T-helper 2 cell treated with Interferon-gamma antibody and Interleukin-4, amounts not matched to agents 100 ng/mL and 5 ng/mL, for 36 hours (primary cell): Measurements from ENCODE around the gene RND3. TPM values are rescaled to one million over a fixed set of nuclear protein-coding genes. Genes with fewer than 3 reads are reported as not detected.

Experiments used
- intact Hi-C: fragments of 100-400 bp; cut with micrococcal nuclease; formaldehyde crosslinking; loops from one replicate; pipeline ENCODE4 v1.15.1; 2023
- total RNA-seq: library from RNA; stranded (reverse); gene quantifications from 2 replicates; pipeline ENCODE4 v1.2.3, GENCODE V29; 2022

The RND3 gene
- total RNA-seq, 1 donor from 2014 or later: not detected

DNA sequence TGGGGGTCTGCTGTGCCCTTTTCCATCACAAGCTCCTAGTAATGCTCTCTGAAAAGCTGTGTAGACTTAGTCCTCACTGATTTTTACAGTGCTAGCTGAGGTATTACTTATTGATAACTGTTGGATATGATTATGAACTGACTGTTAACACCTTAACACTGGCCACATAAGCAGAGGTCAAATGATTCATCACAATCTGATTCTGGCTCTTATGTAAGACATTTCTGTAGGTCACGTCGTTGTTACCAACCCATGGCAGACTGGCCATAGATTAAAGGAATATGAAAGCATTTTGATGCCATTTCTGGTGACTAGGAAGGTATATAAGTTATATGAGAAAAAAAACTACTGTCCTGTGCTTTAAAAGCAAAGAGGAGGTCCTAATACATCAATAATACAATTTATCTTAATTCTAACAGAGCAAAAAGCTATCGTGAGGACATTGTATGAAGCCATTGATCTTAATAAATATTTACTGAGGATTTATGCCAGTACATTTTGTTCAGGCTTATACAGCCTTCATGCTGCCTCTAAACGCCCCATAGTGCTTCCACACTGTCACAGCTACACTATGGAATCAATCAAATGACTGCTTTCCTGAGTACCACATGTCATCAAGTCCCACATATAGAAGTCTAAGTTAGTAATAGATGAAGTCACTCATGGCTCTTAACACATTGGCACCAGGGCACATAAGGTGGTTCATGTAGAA lies 6.9 kb upstream of the RND3 start:
- intact Hi-C loops: no loop called here

DNA sequence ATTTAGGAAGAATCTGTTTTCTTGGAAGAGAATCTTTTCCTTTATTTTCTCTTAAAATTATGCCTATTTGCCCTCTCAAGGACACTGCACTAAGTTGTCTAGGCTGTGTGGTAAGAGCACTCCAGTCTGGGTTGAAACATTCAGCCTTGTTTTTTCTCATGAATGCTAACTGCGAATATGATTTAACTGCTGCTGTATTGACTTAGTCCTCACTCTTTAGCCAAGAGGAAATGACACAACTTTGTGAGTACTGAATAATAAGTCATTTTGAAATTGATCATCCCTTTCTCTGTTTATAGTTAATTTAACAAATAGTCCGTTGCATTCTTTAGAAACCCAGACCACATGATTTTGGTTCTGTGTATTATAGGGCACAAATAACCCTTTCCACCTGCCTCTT lies 4.5 kb upstream of the RND3 start:
- intact Hi-C loops: no loop called here

GRCh38 chr2:150491430-150491829 lies 4.0 kb upstream of the RND3 start:
- intact Hi-C loops: no loop called here

DNA sequence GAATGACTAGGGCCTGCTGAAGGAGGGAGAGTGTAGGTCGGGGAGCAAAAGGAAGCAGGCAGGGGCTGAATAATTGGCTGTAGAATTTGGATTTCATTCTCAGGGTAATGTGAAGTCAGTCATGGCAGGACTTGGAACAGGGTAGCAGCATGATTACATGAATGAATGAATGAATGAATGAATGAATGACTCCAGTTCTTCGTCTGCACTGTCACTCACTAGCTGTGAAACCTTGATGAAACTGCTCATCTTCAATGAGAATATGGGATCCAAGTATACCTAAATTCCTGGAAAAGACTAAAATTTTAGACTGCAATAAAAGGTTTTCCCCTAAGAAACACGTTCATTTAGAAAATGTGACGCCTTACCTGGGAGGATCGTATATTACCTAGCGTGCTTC lies 3.0 kb upstream of the RND3 start:
- intact Hi-C loops: no loop called here

- intact Hi-C loops: loop anchor here (1.0 to 10.0 kb wide), 2 partner anchors 748 to 890 kb away; no protein-coding TSS in a partner anchor
These were observed 655 bp downstream of the RND3 start for GRCh38 chr2:150486539-150487484.

DNA sequence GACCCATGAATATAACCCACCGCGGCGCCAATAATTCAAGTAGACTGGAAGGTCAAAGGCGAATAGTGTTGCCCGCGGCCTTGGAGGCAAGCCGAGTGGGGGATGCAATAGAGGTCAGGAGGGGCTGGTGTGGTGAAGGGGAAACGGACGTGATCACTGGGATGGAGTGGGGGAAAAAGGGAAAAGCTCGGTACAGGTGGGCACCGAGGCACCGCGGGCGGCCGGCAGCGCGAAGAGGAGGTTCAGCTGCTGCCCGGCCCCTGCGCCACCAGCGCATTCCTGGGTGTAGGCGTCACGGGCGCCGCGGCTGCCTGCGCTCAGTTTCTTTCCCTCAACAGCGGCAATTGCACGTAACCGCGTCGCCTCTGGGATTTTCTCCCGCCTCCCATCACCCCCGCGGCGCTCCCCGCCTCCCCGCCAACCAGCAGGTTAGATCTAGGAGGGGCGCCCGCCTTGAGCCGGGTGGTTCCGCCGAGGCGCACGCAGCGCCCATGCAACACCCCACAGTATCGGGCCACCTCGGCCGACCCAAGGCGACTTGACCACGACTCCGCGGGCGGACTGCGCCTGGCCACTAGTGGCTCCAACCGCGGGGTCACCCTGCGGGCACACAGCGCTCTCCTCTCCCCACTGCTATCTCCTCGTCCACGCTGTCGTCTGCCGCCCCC lies 1.5 kb downstream of the RND3 start:
- intact Hi-C loops: loop anchor here (10.0 kb wide), 1 partner anchor 749 kb away; no protein-coding TSS in a partner anchor

DNA sequence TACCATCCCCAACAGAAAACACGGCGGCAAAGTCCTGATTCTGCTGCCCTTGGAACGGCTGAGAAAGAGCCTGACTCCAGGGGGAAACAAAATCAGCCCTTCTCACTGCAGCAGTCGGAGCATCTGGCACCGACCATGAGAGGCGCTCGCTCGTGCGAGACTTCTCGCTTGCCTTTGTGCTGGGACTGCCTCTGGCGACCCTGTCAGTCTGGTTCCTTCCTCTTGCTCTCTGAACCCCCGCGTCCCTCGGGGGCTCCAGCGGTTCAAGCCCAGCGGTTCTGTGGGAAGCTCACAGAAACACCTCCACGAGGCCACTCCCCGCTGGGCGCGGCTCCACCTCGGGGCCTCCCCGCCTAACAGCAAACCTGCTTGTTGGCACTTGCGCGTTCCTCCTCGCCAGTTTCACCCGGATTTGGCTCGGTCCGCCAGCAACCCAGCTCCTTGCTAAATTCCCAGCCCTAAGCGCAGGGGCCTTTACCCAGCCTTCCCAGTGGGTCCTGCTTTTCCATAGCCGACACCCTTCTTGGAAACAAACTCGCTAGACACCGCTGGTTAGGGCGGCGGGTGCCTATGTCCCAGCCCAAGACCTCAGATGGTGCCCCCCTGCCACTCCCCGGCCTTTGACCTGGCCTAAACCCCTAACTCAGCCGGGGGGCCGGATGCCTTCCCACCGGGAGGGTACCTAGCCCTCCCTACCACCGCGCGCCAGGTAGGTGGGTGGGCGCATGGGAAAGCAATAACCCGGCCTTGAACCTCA lies 2.2 kb downstream of the RND3 start:
- intact Hi-C loops: loop anchor here (10.0 kb wide), 1 partner anchor 750 kb away; no protein-coding TSS in a partner anchor

DNA sequence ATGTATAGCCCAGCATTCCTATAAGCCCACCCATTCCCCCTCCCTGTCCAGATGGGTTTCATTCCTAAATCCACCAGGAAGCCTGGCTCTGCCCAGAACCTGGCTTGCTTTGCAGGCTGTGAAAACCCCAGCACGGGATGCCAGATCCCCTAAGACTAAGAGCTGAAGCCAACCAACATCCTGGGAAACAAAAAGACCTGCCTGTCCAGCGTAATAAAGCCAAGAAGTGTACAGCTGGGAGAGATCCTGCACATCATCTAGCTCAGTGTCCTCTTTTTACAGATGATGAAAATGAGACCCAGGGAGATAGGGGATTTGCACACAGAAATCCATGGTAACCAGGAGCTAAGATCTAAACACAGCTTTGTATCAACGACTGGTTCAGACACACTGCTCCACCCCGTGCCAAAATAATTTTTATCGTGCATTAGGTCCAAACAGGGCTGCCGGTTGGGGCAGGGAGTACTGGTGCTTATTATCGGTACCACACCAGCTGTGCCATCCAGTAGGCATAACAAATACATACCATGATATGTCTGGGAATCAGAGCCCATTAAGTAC lies 2.9 kb downstream of the RND3 start:
- intact Hi-C loops: loop anchor here (10.0 kb wide), 1 partner anchor 750 kb away; no protein-coding TSS in a partner anchor

DNA sequence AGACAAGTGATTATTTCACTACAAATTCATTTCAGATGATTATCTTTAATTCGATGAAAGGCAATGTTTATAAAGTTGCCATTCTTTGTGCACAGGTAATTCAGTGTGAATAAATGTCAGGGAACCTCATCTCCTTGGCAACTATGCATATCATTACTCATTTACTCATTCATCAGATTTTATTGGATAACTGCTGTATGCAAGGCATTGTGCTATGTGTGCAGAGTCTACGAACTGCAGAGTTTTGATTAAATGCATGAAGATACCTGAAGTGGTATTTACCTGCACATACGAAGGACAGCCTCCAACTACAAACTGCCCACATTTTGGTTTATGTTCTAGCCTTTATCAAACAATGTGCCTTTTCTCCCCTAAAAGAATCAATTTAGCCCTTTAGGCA lies 3.5 kb downstream of the RND3 start:
- intact Hi-C loops: loop anchor here (10.0 kb wide), 1 partner anchor 751 kb away; no protein-coding TSS in a partner anchor

DNA sequence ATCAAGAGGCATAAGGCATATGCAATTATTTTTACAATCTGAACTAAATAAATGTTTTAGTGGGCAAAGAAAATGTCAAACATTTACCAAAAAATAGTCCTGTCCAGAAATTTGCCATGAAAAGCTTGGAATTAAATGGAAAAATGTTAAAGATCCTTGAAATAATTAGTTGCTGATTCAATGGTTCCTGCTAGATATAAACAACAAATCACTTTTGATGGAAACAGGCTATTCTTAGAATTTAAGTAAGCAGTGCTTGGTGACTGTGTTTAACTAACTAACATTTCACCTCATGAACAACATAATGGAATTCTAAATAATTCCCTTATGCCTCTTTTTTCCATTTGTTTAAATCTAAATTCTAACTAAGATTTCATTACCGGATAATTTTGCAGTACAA lies 3.9 kb downstream of the RND3 start:
- intact Hi-C loops: loop anchor here (10.0 kb wide), 1 partner anchor 751 kb away; no protein-coding TSS in a partner anchor

DNA sequence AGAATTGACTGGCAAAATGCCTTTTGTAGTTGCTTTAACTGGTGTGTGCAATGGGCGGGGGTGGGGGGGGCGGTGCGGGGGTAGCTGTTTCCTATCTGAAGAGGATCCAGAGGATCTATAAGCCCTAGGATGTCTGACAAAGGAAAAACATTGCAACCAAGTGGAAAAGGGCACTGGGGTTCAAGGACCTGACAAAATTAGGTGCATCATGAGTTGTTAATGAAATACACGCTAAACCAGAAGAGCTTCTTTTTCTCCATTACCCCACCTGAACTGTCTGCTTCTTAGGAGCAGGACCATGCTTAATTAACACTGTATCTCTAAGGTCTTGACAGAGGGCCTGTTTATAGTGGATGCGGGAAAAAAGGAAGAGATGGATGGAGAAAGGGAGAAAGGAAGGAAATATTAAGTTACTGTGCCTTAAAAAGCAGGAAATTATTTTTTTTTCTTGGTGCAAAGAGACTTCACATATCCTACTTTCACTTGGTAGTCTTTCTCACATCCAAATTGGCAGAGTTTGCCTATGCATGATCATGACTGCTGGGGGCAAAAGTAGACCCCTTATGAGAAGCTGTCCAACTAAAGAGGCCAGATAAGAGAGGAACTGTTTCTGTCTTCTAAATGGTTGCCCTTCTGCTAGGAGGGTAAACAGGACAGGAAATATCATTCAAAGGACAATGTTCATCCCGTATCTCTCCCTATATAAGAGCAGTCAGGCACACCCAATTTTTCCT lies 4.6 kb downstream of the RND3 start:
- intact Hi-C loops: loop anchor here (10.0 kb wide), 1 partner anchor 752 kb away; no protein-coding TSS in a partner anchor

DNA sequence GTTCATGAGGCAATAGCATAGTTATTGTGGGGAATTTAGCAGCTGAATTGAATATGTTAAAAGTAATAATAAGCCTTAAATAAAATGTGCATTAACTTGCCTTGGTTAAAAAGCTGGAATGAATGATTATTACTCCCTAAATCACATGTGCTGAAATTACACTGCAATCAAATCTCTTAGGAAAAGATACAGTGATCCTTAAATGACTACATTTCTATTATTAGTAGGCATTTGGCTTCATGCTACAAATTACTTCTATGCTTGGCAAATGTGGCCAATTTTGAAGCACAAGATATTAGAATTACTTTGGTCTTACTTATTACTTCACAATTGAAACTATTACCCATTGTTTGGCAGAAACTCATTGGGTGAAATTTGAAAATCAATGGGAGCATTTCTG lies 5.4 kb downstream of the RND3 start:
- intact Hi-C loops: loop anchor here (10.0 kb wide), 1 partner anchor 753 kb away; no protein-coding TSS in a partner anchor

GRCh38 chr2:150480971-150481830 lies 6.3 kb downstream of the RND3 start:
- intact Hi-C loops: loop anchor here (10.0 kb wide), 1 partner anchor 754 kb away; no protein-coding TSS in a partner anchor

GRCh38 chr2:150480241-150480640 lies 7.2 kb downstream of the RND3 start:
- intact Hi-C loops: loop anchor here (10.0 kb wide), 1 partner anchor 755 kb away; no protein-coding TSS in a partner anchor

DNA sequence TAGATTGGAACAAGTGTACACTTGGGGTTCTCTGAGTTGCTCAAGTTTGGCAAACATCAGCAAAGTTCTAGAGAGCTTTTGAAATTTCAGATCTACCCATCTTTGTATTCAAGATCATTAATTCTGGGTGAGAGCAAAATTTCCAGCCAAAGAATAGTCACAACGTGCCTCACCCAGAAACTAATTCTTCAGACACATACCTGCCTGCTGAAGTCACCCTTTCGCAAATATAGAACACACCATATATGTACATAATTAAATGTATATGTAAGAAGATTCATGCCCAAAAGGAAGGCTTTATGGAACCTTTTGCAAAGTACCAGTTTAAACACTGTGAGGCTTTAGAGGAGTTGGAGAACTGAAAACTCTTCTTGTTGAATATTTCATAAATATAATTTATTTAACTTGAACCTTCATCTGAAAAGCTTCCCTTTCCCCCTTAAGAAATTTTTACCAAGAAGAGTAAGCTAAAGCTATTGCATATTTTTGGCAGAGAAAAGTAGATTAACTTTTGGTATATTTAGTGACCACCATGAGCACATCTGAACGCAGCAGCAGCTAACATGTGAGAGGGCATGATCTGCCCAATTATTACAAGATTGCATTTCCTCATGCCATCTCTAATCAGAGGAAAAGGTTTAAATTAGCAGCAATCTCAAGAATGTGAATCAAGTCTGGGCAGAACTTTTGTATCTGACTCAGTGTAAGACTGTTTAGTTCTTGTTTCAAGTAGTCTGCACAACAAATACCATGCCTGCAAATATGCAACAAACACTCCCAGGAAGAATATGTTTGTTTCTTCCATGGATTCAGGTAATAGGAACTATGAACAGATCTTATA lies 8.2 kb downstream of the RND3 start:
- intact Hi-C loops: no loop called here

DNA sequence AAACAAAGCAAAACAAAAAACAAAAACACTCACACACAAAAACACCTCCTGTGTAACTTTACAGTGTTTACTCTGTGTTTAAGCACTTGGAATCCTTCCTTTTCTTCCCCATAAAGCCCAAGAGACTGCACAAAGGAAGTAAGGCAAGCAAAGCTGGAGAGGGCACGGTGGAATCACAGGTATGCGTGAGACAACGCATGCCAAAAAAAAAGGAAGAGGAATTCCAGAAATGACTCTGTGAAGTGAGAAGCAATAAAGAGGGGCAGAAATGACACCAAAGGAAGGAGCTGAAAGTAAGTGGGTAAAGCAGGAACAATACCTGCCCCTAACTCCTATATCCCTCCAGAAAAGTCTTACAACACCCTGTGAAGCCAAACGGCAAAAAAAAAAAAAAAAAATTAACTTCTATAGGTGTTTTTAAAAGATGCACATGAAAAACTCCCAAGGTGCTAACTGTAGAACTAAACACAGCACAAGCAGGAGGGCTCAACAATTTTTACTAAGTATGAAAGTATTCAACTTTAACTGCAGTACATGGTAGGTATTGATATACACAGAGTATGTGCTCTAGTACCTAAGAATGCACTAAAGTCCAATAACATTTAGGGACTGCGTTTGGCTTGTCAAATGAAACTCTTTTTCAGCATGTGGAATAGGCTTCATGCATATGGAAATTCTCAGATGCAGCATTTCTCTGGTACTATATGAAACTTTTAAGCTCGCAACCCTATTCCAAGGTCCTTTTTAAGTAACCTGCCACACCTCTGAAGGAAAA lies 9.1 kb downstream of the RND3 start:
- intact Hi-C loops: no loop called here

GRCh38 chr2:150477347-150477746 lies 10.1 kb downstream of the RND3 start:
- intact Hi-C loops: no loop called here
